ENCODE data around the gene DNER.

DNA sequence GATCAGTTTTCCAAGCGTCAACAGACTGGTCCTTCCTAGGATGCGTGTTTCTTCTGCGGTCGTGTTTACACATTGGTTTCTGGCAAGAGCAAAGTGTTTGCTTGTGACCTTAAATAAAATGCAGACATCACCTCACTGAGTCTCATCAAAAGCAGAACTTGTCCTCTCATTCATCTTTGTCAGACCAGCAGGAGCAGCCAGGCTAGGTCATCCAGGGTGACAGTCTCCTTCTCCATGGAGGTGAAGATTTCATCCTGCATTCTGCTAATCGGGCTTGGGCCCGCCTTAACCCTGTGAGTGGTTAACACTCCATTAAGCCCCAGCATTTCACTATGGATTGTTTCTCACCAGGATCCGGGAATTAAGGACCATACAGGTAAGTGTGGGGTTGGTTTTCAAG is 379.0 kb downstream of the DNER start:
- TF ChIP-seq, protein P1, sequence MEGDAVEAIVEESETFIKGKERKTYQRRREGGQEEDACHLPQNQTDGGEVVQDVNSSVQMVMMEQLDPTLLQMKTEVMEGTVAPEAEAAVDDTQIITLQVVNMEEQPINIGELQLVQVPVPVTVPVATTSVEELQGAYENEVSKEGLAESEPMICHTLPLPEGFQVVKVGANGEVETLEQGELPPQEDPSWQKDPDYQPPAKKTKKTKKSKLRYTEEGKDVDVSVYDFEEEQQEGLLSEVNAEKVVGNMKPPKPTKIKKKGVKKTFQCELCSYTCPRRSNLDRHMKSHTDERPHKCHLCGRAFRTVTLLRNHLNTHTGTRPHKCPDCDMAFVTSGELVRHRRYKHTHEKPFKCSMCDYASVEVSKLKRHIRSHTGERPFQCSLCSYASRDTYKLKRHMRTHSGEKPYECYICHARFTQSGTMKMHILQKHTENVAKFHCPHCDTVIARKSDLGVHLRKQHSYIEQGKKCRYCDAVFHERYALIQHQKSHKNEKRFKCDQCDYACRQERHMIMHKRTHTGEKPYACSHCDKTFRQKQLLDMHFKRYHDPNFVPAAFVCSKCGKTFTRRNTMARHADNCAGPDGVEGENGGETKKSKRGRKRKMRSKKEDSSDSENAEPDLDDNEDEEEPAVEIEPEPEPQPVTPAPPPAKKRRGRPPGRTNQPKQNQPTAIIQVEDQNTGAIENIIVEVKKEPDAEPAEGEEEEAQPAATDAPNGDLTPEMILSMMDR (optimal IDR thresholded peaks at IDR 0.05 in 1 of 3, IDR thresholded peaks at IDR 0.05 in 1 of 3, conservative IDR thresholded peaks at IDR 0.05 in 1 of 3; ENCODE audit: extremely low read depth in 1 of 3, insufficient read depth in 2 of 3, low read length in 3 of 3): no peak
- no peak for TF ChIP-seq EZH2 (IDR thresholded peaks at IDR 0.05; ENCODE audit: low read length)

All from keratinocyte (primary cell).